HepG2 (cell line): Measurements from ENCODE around the gene PTX4.

Experiments used
- POLR2AphosphoS5 ChIP-seq: IDR thresholded peaks from 2 replicates; pipeline ENCODE4 v1.6.1; 2012; ENCODE audit warnings: low read depth, low read length
- TF ChIP-seq, protein P1 (sequence below): sonication (generic); formaldehyde crosslinking; IDR thresholded peaks from 2 replicates; pipeline ENCODE4 v1.4.0; 2020; ENCODE audit warnings: mild to moderate bottlenecking, missing genetic modification reagents

DNA sequence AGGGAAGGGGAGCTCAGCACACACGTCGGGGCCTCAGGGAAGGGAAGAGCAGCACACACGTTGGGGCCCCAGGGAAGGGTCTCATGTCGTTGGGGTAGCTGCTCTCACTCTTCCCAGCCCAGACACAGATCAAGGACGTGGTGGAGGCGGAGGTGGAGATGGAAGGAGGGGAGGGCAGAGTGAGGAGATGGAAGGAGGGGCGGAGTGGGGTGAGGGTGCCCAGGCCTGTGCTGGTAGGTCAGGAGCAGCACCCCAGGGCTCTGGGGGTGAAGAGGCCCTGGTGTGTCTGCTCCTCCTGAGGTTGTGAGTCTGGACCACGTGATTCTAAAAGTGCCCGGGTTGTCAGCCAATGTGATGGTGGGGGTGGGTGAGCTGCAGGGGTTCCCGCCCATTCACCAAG is 28.8 kb downstream of the PTX4 start:
- no peak for TF ChIP-seq POLR2AphosphoS5
- TF ChIP-seq, protein P1, sequence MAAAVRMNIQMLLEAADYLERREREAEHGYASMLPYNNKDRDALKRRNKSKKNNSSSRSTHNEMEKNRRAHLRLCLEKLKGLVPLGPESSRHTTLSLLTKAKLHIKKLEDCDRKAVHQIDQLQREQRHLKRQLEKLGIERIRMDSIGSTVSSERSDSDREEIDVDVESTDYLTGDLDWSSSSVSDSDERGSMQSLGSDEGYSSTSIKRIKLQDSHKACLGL (CRISPR knock-in tag), result no peak
